Activated CD4-positive, CD25-positive, alpha-beta regulatory T cell treated with anti-CD3 and anti-CD28 coated beads, Interleukin-2, amount 50 U/mL, for 16 hours (primary cell): ENCODE measurements around the gene PPM1J.

Experiments used
- DNase-seq: peaks from one replicate; pipeline ENCODE4 v3.0.0-alpha.2; 2020; ENCODE audit warnings: low read depth, low spot score

Gene PPM1J

DNA sequence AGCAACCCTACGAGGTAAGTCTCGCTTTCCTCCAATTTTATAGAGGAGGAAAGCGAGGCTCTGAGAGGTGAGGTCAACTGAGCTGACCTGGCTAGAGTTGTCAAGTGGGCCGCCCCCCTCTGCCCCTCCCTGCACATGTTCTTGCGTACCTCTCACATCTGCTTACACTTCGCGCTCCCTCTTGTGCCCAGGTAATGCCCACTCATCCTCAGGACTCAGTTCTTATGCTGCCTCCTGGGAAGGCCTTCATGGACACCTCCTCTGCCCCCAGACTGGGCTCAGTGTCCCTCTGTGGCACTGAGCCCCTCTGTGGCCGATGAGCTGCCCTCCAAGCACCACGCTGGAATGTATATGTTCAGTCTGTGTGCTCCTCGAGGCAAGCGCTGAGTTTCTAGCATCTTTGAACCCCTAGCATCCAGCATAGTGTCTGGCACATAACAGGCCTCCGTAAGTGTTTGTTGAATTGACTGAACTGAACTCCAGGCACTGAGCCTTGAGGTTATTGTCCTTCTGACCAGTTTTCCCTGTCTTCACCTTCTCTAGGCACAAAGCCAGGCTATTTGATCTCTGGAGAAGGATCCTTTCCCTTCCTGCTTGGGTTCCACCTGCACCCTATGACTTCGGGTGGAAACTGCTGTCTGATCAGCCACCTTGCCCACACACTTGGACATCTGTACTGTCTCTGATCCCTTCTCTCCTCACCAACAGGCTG is 27.2 kb downstream of the PPM1J start:
- DNase-seq, result no peak

DNA sequence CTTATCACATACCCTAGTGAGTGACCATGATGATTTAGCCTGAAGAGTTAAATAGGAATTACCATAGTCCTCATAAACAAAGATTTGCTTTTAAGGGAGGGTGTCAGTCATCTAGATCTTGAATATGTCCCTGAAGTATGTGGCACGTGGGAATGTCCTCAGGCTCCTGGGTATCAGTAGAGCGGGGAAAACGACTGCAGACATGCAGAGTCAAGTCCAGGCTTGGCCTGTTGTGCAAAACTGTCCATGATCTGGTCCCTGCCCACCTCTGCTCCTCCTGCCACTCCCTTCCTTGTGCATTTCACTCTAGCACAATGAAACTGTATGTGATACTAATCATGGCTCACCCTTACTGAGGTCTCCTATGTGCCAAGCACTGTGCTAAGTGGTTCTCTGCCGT is 27.8 kb downstream of the PPM1J start:
- no peak for DNase-seq

DNA sequence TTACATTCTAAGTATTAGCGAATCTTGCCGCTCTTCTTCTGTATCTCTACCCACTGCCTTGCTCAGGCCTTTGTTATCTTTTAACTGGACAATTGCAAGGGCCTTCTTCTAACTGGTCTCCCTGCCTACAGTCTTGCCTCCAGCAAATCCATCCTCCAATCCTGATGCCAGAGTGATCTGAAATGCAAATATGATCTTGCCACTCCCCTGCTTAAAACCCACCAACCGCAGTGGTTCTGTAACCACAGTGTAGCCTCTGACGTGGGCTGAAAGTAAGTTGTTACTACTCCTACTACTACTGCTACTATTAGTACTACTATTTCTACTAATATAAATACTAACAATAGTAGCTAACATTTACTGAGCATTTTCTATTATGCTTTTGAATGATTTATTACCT is 28.3 kb downstream of the PPM1J start:
- no peak for DNase-seq

DNA sequence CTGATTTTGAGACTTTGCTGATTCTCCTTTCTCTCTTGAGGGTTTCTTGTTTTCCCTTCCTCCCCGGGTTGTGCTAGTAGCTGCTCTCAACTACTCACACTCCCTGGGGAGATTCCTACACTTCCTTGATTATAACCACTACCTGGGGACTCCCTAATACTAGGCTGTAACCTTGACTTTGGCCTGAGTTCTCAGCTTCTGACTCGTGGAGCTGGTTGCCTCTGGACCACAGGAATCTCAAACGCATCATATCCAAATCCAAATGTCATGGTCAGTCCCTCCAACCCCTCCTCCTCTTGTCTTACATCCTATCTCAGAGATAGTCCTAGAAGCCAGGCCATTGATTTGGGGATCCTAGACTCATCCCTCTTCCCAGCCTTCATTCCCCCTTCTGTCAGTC is 28.7 kb downstream of the PPM1J start:
- DNase-seq, result no peak

DNA sequence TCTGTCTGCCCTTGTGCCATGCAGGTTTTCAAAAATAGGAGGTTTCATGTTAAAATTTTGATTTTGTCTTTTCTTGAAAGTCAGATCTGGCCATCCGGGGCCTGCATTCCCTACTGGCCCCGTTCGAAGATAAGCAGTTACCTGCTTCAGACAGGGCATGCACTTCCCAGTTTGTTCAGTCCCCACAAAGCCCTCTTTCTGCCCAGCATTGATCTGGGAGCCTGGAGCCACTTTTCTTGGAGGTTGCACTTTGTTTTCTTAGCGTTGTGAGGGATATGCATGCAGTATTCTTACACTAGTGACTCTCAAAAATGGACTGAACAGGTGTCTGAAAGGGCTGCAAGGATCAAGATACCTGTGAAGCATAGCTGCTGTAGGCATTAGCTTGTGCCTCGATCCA is 29.2 kb downstream of the PPM1J start:
- DNase-seq, result no peak

DNA sequence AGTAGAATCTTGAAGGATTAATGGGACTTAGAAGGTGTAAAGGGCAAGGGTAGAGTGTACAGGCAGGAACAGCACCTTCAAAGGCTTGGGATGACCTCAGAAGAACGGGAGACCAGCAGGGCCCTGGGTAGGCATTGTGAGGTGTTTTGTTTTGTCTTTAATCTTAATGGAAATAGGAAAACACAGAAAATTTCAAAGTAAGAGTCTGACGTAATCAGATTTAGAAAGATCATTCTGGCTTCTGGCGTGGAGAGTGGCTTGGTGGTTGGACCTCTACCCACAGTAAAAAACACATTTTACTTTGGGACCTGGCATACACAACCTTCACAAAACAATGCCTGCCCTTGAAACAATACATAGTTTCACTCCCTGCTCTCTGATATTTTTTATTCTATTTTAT is 36.5 kb downstream of the PPM1J start:
- no peak for DNase-seq

DNA sequence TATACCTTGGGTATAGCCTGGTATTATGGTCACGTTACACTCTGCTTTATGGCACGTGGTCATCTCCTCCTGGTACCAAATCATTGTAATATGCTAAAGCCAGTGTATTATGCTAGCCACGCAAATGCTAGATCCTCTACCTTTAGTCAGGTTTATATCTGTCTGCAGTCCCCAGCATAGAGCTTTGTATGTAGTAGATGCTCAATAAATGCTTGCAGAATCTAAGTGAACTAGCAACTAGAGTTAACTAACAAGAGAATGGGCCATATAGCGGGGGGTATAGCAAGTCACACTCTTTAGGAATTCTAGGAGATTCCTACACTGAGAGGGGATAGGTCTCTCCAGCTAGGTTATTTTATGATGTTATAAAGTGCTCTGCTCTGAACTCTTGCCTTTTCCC is 37.6 kb downstream of the PPM1J start:
- no peak for DNase-seq

DNA sequence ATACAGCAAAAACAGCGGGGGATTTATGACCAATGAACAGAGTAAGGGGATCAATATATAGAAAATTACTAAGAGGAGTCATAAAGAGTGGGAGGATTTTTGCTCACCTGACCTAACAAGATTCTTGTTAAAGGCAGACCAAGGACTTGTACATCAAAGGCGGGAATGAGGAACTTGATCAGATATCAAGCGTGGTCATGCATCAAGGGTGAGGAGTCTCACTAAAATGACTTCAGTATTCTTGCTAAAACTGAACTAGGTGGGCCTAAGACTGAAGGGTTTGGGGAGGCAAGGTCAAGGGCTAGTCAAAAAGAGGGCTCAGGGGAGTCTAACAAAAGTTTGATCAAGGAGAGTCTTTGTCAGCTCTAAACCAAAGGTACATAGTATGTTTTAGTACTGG is 38.6 kb downstream of the PPM1J start:
- DNase-seq, result no peak

DNA sequence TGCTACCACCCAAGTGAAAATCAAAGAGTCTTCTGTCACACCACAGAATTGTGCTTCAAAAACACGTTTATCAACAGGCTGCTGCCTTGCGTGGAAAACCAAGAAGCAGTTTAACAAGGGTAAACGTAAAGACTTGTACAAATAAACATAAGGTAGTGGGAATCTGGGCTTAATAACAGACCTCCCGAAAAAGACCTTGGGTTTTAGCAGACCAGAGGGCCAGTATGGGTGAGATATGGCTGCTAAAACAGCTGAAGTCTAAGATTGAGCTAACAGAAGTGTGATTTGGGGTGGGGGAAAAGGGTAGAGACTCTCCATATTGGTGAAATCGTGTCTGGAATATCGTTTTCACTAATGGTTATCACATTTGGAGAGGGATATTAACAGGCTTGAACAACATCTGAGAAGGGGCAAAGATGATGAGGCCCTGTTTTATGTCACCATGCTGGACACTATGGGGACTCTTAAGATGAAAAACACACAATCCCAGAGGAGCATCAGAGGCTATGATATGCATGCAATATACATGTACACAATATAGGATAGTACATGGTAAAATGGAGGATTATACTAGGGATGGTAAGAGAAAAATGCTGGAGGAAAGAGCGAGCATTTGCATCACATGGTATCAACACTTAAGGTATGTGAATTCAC is 39.3 kb downstream of the PPM1J start:
- DNase-seq, result no peak

DNA sequence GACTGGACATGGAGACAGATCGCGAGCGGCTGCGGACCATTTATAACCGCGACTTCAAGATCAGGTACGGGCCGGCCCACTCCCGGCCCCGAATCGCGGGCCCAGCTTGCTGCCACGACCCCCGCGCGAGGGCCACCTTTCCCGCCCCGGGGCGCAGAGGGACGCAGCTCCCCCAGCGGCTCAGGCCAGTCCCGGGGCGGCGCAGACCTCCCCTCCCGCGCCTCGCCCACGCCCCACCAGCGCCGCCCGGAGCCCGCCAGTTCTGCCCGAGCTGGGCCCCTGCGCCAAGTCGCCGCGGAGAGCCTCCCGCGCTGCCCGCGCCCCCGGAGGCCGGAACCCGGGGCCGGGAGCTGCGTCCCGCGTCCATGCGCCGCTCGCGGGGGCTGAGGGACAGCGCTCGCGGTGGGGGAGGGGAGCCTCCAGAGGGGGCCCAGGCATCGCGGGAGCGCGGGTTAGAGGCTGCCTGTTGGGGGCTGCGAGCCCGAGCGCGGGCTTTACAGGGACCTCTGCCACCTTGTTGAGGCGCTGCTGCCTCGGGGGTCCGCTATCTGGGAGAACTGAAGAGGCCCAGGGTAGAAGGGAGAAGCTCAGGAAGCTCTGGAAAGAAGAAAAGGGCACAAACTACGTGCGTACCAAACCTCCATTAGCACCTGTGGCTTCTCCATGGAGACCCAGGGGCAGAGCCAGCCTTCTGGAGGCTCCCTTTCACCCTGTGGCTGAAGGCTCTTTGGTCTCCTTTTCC is 40.0 kb downstream of the PPM1J start:
- no peak for DNase-seq

DNA sequence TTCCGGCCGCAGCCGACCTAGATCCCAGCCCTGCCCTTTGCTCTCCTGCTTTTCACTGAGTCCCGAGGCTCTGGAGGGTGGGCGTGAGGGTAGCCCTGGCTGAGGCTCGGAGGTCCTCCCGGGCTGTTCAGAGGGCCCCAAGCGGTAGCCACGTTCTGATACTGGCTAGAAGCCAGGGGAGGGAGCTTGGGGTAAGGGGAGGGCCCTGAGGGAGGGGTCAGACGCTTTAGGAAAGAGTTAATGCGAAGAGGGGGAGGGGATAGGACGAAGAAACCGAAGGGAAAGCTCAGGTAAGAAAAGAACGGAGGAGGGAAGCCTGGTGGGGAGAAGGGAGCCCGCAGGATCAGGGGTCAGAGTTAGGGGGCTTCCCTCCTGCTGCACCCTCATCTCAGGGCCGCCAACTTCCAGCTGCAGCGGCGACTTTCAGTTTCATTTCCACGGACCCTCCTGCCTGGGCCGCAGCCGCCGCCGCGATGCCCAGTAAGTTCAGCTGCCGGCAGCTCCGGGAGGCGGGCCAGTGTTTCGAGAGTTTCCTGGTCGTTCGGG is 40.6 kb downstream of the PPM1J start, which contains the start of gene MOV10:
Gene MOV10, plus strand, starts transcription at position 220 of the 546 bp plus-strand sequence. Its CDS starts 254 bp downstream, at position 474.
- DNase-seq, result no peak

DNA sequence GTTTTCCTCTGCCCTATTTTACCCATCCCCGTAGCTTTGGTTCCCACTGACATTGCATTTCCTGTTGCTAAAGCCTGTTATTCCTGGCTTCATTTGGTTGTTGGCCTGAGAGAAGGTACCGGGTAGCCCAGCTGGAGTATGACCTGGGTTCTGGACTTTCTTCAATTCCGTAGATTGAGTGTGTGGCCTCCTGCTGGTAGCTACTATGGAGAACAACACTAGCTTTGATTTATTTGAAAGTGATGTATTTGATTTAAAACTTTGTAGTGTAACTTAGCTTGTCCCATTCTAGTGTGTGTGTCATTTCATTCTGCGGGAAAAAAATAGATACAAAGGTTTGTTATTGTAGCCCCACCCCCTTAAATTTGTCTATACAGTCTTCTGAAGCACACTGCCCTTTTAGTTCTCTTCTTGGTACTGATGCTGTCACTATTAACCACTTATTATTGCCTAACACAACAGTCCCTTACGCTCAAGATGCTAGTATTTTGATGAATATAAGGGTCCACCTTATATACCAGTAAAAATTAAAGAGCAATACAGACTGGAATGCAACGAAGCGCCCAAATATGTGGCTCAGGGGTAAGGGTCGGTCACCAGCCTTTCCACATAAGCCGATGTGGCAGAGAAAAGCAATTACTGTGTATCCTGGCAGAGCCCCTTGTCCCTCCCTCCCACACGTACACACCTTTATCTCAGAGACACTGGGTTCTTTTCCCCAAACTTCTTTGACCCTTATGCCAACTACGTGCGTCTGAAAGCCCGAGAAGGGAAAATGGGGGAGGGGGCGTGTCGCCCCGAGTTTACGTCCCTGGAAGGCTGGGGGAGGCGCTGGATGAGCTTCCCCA is 41.3 kb downstream of the PPM1J start:
- no peak for DNase-seq

DNA sequence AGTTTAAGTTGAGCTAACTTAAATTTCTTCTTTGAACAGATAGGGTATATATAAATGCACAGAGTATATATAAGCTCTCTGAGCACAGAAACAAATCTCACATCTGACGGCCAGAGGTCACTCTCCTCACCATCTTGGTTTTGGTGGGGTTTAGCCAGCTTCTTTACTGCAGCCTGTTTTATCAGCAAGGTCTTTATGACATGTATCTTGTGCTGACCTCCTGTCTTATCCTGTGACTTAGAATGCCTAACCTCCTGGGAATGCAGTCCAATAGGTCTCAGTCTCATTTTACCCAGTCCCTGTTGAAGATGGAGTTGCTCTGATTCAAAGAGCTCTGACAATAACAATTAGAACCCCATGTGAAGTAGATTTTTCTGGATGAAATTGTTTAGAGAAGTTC is 42.3 kb downstream of the PPM1J start:
- no peak for DNase-seq

DNA sequence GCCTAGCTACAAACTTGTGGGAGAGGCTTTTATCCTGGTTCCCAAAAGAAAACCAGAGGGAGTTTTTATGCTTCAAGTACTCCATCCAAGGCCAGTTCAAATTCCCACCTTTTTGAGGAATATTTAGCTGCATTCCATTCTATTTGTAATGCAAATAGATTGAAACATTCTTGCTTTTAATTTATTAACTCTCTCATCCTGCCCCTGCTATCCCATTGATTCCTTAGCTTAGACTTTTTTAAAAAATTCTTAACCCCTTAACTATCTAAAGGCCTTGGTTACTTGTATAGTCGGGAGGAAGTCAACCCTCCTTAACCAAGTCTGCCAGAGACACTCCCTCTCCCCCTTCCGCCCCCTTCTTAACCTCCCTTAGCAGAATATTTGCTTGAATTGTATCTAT is 43.1 kb downstream of the PPM1J start:
- no peak for DNase-seq

DNA sequence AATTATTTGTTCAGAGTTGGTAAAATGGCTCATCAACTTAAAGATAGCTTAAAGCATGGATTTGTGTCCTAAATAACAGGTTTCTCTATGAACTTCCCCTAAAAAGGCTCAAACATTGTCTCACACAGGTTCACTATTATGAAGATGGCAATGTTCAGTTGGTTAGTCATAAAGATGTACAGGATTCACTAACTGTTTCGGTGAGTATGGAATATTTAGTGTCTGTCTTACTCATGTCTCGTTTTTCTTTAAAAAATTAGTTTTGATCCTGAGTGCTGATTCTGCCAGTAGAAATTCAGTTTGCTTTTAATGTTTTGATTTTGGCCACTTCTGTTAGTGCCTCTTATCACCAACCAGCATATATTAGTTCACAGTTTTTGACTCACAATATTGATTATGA is 48.2 kb downstream of the PPM1J start:
- no peak for DNase-seq

DNA sequence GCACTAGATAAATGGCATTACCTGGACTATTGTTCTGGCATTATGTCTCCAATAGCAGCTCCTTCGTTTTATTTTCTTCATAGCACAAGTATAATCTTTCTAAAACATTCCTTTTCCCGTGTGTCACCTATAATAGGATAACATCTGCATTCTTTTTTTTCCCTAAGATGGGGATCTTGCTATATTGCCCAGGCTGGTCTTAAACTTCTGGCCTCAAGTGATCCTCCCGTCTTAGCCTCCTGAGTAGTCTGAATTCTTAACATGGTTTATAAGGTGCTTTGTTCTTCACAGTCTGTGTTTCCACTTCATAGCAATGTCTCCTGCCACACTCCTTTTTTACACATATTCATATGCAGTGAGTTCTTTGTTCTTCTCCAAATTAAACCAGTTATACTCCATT is 49.3 kb downstream of the PPM1J start:
- DNase-seq, result no peak
